H9 (cell line): ENCODE measurements around the gene TNNT2. TPM values are rescaled to one million over a fixed set of nuclear protein-coding genes. Genes with fewer than 3 reads are reported as not detected.

ENCODE experiments used
- DNase-seq: peaks from one replicate; pipeline ENCODE4 v3.0.0-alpha.2; 2017
- H2AFZ ChIP-seq: one replicate; pipeline ENCODE4 v1.6.1; 2013; ENCODE audit warnings: mild to moderate bottlenecking, low read length, control low read depth, moderate library complexity
- H2AK5ac ChIP-seq: 2 replicates; pipeline ENCODE4 v1.6.1; 2013; ENCODE audit warnings: low read length, control low read depth, mixed read lengths; ENCODE audit not compliant: insufficient read length
- H2BK120ac ChIP-seq: one replicate; pipeline ENCODE4 v1.6.1; 2013; ENCODE audit warnings: low read depth, mild to moderate bottlenecking, low read length, control low read depth, inconsistent platforms; ENCODE audit not compliant: poor library complexity, severe bottlenecking
- H2BK12ac ChIP-seq: 2 replicates; pipeline ENCODE4 v1.6.1; 2013; ENCODE audit warnings: low read length, control low read depth, mixed read lengths, low read depth; ENCODE audit not compliant: insufficient read length
- H2BK15ac ChIP-seq: 2 replicates; pipeline ENCODE4 v1.6.1; 2013; ENCODE audit warnings: low read depth, low read length, control low read depth
- H2BK20ac ChIP-seq: one replicate; pipeline ENCODE4 v1.6.1; 2013; ENCODE audit warnings: low read depth, mild to moderate bottlenecking, low read length, control low read depth, inconsistent platforms; ENCODE audit not compliant: poor library complexity, severe bottlenecking
- H2BK5ac ChIP-seq: 2 replicates; pipeline ENCODE4 v1.6.1; 2013; ENCODE audit warnings: low read length, control low read depth, mixed read lengths; ENCODE audit not compliant: insufficient read length
- H3K14ac ChIP-seq: 2 replicates; pipeline ENCODE4 v1.6.1; 2013; ENCODE audit warnings: low read length, control low read depth; ENCODE audit not compliant: insufficient read depth
- H3K18ac ChIP-seq: 2 replicates; pipeline ENCODE4 v1.6.1; 2013; ENCODE audit warnings: low read depth, mild to moderate bottlenecking, mixed read lengths, low read length, control low read depth; ENCODE audit not compliant: insufficient read length
- H3K23ac ChIP-seq: 2 replicates; pipeline ENCODE4 v1.6.1; 2013; ENCODE audit warnings: low read length, control low read depth, mixed read lengths, low read depth; ENCODE audit not compliant: insufficient read length
- H3K23me2 ChIP-seq: 2 replicates; pipeline ENCODE4 v1.6.1; 2013; ENCODE audit warnings: low read depth, mild to moderate bottlenecking, mixed read lengths, low read length, control low read depth; ENCODE audit not compliant: insufficient read length, poor library complexity, severe bottlenecking
- H3K27ac ChIP-seq: 2 replicates; pipeline ENCODE4 v1.5.1; 2013; ENCODE audit warnings: low read length, control low read depth, mixed read lengths, low read depth; ENCODE audit not compliant: insufficient read length
- H3K27me3 ChIP-seq: 2 replicates; pipeline ENCODE4 v1.6.1; 2013; ENCODE audit warnings: low read length, control low read depth, inconsistent platforms; ENCODE audit not compliant: insufficient read depth
- H3K4ac ChIP-seq: 2 replicates; pipeline ENCODE4 v1.6.1; 2013; ENCODE audit warnings: low read depth, mild to moderate bottlenecking, control low read depth, inconsistent platforms, low read length, moderate library complexity
- H3K4me1 ChIP-seq: 2 replicates; pipeline ENCODE4 v1.6.1; 2013; ENCODE audit warnings: low read length, control low read depth, inconsistent platforms; ENCODE audit not compliant: insufficient read depth
- H3K4me2 ChIP-seq: 2 replicates; pipeline ENCODE4 v1.6.1; 2013; ENCODE audit warnings: low read length, control low read depth, mixed read lengths; ENCODE audit not compliant: insufficient read length, insufficient read depth
- H3K56ac ChIP-seq: 2 replicates; pipeline ENCODE4 v1.6.1; 2013; ENCODE audit warnings: low read depth, mild to moderate bottlenecking, mixed read lengths, low read length, control low read depth; ENCODE audit not compliant: insufficient read length
- H3K79me1 ChIP-seq: 2 replicates; pipeline ENCODE4 v1.6.1; 2013; ENCODE audit warnings: low read depth, mild to moderate bottlenecking, moderate library complexity, low read length, control low read depth, inconsistent platforms; ENCODE audit not compliant: insufficient read depth, poor library complexity, severe bottlenecking
- H3K79me2 ChIP-seq: 2 replicates; pipeline ENCODE4 v1.6.1; 2013; ENCODE audit warnings: low read length, control low read depth, inconsistent platforms; ENCODE audit not compliant: insufficient read depth
- H3K9ac ChIP-seq: 2 replicates; pipeline ENCODE4 v1.6.1; 2013; ENCODE audit warnings: low read length, control low read depth, mixed read lengths; ENCODE audit not compliant: insufficient read length; ENCODE audit errors: extremely low read depth
- H3K9me3 ChIP-seq: one replicate; pipeline ENCODE4 v1.6.1; 2013; ENCODE audit warnings: low read depth, low read length, inconsistent platforms; ENCODE audit not compliant: control insufficient read depth
- H3T11ph ChIP-seq: one replicate; pipeline ENCODE4 v1.6.1; 2013; ENCODE audit warnings: mild to moderate bottlenecking, low read length, control low read depth, inconsistent platforms
- H4K20me1 ChIP-seq: one replicate; pipeline ENCODE4 v1.6.1; 2013; ENCODE audit not compliant: control insufficient read depth, insufficient read length, insufficient read depth
- H4K5ac ChIP-seq: 2 replicates; pipeline ENCODE4 v1.6.1; 2013; ENCODE audit warnings: low read depth, mild to moderate bottlenecking, mixed read lengths, low read length, control low read depth; ENCODE audit not compliant: insufficient read length
- H4K8ac ChIP-seq: replicated peaks from 2 replicates; pipeline ENCODE4 v1.6.1; 2013; ENCODE audit warnings: low read length, control low read depth, mixed read lengths, low read depth; ENCODE audit not compliant: insufficient read length
- H4K91ac ChIP-seq: 2 replicates; pipeline ENCODE4 v1.6.1; 2013; ENCODE audit warnings: low read depth, mild to moderate bottlenecking, moderate library complexity, mixed read lengths, low read length, control low read depth; ENCODE audit not compliant: insufficient read length
- H3K27ac Mint-ChIP-seq, 3 experiments: 2 replicates in 2 of 3; 3 replicates in 1 of 3; pipeline ENCODE4 v1.8.0; 2020 to 2021; ENCODE audit warnings: mixed read lengths in 3 of 3, mild to moderate bottlenecking in 1 of 3, moderate library complexity in 1 of 3
- H3K27me3 Mint-ChIP-seq: 2 replicates; pipeline ENCODE4 v1.8.0; 2021; ENCODE audit warnings: low read depth, mild to moderate bottlenecking, moderate library complexity, mixed read lengths
- H3K36me3 Mint-ChIP-seq, 3 experiments: 2 replicates in 2 of 3; 3 replicates in 1 of 3; pipeline ENCODE4 v1.8.0; 2020 to 2021; ENCODE audit warnings: low read depth in 3 of 3, mixed read lengths in 3 of 3; ENCODE audit not compliant: insufficient read depth in 1 of 3
- H3K4me1 Mint-ChIP-seq, 2 experiments: 2 replicates each; pipeline ENCODE4 v1.8.0; 2020; ENCODE audit warnings: mixed read lengths in 2 of 2
- H3K4me3 Mint-ChIP-seq, 2 experiments: 2 replicates in 1 of 2; 3 replicates in 1 of 2; pipeline ENCODE4 v1.8.0; 2020 to 2021; ENCODE audit warnings: mild to moderate bottlenecking in 2 of 2, mixed read lengths in 2 of 2, moderate library complexity in 1 of 2
- H3K9me3 Mint-ChIP-seq, 2 experiments: 2 replicates in 1 of 2; 3 replicates in 1 of 2; pipeline ENCODE4 v1.8.0; 2020; ENCODE audit warnings: mild to moderate bottlenecking in 2 of 2, mixed read lengths in 2 of 2, moderate library complexity in 1 of 2
- WGBS: extraction: QIAGEN DNeasy Blood & Tissue Kit; methylation state at CpG from one replicate; pipeline ENCODE4 v1.1.7; 2013; ENCODE audit warnings: missing lambda C conversion rate, low lambda C conversion rate, mixed read lengths; ENCODE audit not compliant: insufficient read length; ENCODE audit errors: extremely low coverage; 5-methylcytosine and 5-hydroxymethylcytosine counted together
- total RNA-seq: library from RNA; stranded (reverse); gene quantifications from 2 replicates; pipeline ENCODE4 v1.2.1, GENCODE V29; 2021
- TF ChIP-seq, protein P1 (sequence below): fragments of 200-600 bp; sonication (generic); conservative IDR thresholded peaks from 3 replicates; pipeline ENCODE4 v1.8.0; 2021; ENCODE audit warnings: antibody characterized with exemption, mild to moderate bottlenecking

Gene TNNT2
- total RNA-seq, 1 experiment from 2014 or later = 8.6 TPM

DNA sequence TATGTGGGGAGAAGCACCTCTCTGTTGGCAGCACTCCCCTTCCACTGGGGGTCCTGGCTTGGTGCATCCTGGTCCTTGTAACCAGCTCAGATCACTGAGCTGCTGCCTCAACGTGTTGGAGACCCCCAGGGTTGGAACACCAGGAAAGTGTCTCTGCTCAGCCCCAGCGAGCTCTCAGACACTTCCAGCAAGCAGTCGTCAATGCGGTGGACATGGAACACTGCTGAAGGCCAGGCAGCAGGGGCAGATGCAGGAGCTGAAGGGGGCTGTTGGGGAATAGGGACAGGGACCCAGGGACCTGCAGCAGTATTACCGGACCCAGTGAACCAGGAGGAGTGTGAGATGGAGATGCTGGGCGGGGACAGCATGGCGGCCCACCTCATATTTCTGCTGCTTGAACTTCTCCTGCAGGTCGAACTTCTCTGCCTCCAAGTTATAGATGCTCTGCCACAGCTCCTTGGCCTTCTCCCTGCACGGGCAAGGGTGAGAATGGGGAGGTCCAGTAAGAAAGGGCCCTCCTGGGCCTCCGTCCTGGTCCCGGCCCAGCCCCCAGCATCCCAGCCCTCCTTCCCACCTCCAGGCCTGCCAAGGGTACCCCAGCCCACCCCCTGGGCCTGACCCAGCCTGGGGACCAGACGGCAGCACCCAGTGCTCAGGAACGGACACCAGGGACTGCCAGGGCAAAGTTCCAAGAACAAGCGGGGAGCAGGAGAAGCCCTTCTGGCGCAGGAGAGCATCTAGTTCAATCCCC lies 16.4 kb downstream of the TNNT2 start:
- no peaks in the 10 kb centered on the region for H3K79me2 ChIP-seq
- DNase-seq = no peak
- no peaks in the 10 kb centered on the region for H3K9me3 Mint-ChIP-seq
- H3K36me3 Mint-ChIP-seq = no peaks in the 10 kb centered on the region
- no peaks in the 10 kb centered on the region for H4K20me1 ChIP-seq
- no peak overlapping the region for H3K18ac ChIP-seq
- H3K23me2 ChIP-seq = no peaks in the 10 kb centered on the region
- no peaks in the 10 kb centered on the region for H3K4me1 ChIP-seq
- no peak overlapping the region for H3K56ac ChIP-seq
- H3K27ac ChIP-seq = no peak overlapping the region
- H4K5ac ChIP-seq = no peak overlapping the region
- H3K9me3 ChIP-seq = no peaks in the 10 kb centered on the region
- H3K4me2 ChIP-seq = no peak overlapping the region
- no CpG with 5 or more reads among the region's 15 CpGs for WGBS
- H3K27me3 Mint-ChIP-seq = peaks cover 1% of the 10 kb centered on the region
- H3K27ac Mint-ChIP-seq = no peak overlapping the region
- no peak overlapping the region for H3K23ac ChIP-seq
- H3K4ac ChIP-seq = no peak overlapping the region
- no peak overlapping the region for H2AFZ ChIP-seq
- H4K91ac ChIP-seq = no peak overlapping the region
- no peak overlapping the region for H2BK20ac ChIP-seq
- no peak overlapping the region for H2BK15ac ChIP-seq
- no peak overlapping the region for H2BK120ac ChIP-seq
- peaks cover 13 to 23% of the 10 kb centered on the region in 2 experiments for H3K4me1 Mint-ChIP-seq
- no peak overlapping the region for H3K9ac ChIP-seq
- TF ChIP-seq, protein P1, sequence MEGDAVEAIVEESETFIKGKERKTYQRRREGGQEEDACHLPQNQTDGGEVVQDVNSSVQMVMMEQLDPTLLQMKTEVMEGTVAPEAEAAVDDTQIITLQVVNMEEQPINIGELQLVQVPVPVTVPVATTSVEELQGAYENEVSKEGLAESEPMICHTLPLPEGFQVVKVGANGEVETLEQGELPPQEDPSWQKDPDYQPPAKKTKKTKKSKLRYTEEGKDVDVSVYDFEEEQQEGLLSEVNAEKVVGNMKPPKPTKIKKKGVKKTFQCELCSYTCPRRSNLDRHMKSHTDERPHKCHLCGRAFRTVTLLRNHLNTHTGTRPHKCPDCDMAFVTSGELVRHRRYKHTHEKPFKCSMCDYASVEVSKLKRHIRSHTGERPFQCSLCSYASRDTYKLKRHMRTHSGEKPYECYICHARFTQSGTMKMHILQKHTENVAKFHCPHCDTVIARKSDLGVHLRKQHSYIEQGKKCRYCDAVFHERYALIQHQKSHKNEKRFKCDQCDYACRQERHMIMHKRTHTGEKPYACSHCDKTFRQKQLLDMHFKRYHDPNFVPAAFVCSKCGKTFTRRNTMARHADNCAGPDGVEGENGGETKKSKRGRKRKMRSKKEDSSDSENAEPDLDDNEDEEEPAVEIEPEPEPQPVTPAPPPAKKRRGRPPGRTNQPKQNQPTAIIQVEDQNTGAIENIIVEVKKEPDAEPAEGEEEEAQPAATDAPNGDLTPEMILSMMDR = no peak
- no peak overlapping the region for H3K4me3 Mint-ChIP-seq
- no peak overlapping the region for H2BK12ac ChIP-seq
- H3K14ac ChIP-seq = no peak overlapping the region
- H3K27me3 ChIP-seq = no peaks in the 10 kb centered on the region
- H2AK5ac ChIP-seq = no peak overlapping the region
- H4K8ac ChIP-seq = no peak overlapping the region
- H3K79me1 ChIP-seq = no peaks in the 10 kb centered on the region
- no peak overlapping the region for H2BK5ac ChIP-seq
- H3T11ph ChIP-seq = no peak overlapping the region
